NCI-H446 treated with DMSO at 0.1 percent for 48 hours (cell line): ENCODE measurements around the gene FARP1.
"Not testable (repeated sequence)": the region's sequence is repeated elsewhere in the genome, so short reads cannot be mapped to it uniquely, and the experiment has no call there.

ENCODE experiments used
- DNase-seq: peaks from one replicate; lab custom pipeline; 2025; lab: John Stamatoyannopoulos, UW

FARP1 gene

DNA sequence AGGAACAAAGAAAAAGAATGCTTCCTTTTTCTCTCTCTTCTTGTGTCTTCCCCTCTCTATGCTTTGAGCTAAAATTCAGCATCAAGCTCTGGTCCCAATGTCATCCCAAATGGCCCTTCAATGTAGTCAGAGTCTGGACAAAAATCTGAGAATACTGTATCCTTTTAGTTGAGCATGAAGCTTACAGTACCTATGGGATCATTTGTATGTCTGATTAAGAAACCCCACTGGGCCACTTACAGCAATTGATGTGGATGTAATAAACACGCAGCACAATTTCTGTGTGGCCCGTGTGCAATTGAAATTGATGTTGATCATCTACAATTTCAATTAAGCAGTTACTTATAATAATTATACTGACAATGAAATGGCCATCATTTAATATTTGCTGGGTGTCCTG, 223.1 kb downstream of the FARP1 start:
- no peak for DNase-seq

DNA sequence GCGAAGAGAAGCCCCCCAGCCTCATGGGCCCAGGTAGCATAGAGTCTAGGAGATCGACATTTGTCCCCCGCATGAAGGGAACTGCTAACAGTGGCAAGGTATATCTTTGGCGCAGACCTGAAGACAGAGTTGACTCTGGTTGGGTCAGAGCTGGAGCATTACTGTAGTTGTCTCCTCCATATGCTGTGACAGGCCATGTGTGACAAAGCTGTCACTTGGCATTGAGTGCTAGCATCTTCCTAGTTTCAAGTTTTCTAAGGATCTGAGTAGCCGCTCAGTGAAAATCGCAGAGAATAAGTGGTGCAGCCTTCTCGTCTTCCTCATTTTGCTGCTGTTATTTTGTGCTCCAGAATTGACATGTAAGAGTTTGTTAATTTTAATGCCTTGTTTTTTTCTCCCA, 223.5 kb downstream of the FARP1 start:
- no peak for DNase-seq

DNA sequence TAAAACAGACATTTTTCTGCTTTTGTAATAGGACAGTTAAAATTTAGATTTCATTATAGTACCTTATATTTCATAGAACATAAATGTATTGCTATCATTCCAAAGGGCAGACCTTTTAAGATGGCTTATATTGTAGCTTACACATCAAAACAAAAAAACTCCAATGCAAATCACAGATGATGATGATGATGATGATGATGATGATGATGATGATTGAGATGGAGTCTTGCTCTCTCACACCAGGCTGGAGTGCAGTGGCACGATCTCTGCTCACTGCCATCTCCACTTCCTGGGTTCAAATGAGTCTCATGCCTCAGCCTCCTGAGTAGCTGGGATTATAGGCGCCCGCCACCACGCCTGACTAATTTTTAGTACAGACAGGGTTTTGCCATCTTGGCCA, 224.1 kb downstream of the FARP1 start:
- no peak for DNase-seq

DNA sequence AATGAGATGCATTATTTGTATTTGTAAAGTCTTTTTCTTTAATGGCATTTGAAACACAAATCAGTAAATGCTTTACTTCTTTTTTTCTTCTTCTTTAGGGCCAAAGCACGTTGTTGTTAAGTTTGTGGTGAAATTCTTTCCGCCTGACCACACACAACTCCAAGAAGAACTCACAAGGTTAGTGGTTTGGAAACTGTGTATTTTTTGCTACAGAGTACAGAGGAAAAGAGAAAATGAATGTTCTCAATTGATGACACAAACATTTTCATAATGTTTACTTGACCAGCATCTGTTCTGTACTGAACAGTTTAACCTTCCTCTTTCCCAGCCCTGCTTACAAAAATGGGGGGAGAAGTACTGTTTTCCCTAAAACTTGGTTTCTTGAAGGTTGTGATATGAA, 225.1 kb downstream of the FARP1 start:
- no peak for DNase-seq

DNA sequence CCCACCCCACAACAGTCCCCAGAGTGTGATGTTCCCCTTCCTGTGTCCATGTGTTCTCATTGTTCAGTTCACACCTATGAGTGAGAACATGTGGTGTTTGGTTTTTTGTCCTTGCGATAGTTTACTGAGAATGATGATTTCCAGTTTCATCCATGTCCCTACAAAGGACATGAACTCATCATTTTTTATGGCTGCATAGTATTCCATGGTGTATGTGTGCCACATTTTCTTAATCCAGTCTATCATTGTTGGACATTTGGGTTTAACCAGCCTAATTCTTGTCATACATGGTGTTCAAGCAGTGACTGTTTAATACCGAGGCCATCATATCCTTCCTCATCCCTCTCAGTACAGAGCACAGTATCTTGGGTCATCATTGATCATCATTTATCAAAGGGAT, 226.6 kb downstream of the FARP1 start:
- DNase-seq = not testable (repeated sequence)

DNA sequence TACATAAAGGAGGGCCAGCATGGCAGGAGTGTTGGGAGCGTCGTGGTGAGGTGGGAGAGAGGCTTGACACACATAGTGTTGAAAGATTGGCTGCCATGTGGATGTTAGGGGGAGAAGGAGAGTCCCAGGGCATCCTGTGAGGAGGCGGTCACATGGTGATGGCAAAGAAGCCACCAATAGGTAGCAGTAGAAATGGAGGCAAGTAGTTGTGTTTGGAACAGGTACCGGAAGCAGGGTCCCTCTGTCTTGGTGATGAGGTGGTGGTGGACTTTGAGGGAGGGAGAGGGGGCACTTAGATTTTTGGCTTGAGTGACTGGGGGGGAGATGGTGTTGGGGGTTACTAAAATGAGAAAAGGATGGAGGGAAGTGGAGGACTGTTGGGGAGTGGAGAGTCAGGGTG, 227.4 kb downstream of the FARP1 start:
- DNase-seq = no peak

DNA sequence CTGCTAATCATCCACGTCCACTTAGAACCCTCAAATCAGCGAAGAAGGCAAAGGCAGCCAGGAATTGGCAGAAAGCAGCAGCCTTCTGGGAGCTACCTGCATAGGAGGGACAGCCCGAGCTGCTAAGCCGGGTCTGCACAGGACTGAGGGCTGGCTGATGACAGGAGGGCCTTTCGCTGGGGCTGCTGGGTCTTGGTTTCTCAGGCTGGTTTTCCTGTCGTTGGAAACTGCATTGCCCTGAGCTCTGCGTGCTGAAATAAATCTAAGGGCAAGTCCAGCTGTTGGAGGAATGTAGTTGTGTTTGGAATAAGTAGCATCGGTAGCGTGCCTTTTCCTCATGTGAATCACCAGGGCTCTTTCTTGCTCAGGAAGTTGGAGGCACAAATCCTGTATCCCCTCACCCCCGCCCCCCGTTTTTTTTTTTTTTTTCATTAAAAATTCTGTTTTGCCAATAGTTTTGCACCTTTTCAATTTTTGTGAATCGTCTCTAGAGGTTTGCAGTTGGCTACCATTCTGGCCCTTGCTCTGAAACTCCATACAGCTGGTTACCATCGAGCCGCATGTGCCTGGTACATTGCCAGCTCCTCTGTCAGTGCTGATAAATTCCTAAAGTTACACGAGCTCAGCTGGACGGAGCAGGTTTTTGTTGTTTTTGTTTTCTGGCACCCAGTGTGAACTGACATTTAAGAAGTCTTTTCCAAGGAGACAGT, 228.1 kb downstream of the FARP1 start:
- no peak for DNase-seq

DNA sequence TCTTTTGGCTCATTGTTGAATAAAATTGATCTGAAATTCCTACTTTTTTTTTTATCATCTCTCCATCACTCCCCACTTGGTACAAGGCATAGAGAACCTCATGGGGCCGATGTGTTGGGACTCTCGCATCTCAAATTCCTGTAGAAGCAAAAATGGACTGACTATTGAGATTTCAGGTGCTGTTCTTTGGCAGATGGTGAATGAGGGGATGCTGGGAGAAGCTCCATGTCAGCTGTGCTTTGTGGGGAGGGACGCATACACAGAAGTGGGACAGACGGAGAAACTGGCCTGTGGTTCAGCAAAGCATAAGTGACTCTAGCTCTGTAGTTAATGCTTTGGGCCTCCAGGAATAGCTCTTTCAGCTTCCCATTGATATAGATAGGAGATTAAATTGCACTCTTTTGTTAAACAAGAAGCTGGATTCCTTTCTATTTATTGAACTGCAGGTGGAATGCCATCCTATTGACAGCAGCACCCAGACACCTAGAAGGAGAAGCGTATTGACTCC, 228.7 kb downstream of the FARP1 start:
- DNase-seq = no peak

DNA sequence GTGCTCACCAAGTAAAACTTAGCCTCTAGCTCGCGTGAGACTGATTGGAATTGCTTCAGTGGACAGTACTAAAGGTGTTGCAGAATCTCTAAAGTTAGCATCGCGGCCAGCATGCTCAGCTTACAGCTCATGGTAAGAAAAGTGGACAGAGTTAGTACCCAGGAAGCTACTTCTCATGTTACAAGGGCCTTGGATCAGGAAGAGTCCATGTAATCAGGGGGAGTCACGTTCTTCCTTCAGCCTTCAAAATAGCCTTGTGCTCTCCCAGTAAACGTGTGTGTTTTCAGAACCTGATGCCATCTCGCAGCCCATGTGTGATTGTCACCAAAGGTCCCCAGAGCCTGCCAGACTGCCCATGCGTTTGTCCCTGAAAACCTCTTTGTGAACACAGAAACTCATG, 230.0 kb downstream of the FARP1 start:
- DNase-seq = no peak

DNA sequence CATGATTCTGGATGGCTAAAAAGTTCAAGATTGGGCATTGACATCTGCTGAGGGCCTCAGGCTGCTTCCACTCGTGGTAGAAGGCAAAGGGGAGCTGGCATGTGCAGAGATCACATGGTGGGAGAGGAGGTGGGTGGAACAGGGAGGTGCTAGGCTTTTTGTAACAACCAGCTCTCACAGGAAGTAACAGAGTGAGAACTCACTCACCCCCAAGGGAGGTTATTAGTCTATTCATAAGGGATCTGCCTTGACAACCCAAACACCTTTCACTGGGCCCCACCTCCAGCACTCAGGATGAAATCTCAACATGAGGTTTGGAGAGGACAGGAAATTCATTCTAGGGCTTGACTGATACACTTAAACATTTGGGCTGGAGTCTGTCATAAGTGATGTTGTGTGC, 231.9 kb downstream of the FARP1 start:
- no peak for DNase-seq

DNA sequence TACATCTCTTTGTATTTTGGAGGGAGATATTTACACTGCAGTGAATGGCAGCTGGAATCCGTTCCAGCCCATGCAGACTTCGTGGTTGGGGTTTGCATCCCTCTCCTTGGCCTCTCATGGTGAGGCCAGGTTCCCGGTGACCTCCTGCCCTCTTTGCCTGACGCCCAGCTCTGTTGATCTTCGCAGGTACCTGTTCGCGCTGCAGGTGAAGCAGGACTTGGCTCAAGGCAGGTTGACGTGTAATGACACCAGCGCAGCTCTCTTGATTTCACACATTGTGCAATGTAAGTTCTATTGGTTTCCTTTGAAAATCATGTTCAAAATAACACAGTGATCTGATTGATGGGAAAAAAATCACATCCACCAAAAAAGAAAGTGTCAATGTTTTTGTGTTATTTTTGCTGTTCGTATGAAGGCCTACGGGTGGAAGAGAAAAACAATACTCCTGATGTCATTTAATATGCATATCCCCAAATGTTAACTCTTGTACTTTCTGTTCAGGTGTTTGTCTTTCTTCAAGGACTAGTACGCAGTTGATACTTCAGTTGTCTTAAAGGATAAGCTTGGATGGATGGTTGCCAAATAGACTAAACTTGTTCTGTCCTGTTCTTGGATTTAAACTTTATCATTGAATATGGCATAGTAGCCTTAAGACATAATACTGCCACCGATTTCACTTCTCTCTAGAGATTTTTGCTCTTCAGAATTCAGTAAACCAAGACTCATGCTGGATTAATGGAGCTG, 234.9 kb downstream of the FARP1 start:
- no peak for DNase-seq

DNA sequence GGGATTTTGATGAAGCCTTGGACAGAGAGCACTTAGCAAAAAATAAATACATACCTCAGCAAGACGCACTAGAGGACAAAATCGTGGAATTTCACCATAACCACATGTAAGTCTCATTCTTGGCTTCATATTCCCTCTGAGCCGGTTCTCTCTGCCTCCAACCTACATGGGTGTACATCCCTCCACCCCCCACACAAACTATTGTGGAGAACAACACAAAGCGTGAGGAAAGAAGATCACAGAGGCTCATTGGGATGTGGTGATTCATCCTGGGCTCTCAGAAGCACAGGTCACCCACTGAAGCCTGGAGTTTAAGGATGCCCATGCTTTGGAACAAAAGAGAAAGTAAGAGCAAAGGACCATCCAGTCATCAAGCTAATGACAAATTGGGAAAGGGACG, 241.8 kb downstream of the FARP1 start:
- no peak for DNase-seq

DNA sequence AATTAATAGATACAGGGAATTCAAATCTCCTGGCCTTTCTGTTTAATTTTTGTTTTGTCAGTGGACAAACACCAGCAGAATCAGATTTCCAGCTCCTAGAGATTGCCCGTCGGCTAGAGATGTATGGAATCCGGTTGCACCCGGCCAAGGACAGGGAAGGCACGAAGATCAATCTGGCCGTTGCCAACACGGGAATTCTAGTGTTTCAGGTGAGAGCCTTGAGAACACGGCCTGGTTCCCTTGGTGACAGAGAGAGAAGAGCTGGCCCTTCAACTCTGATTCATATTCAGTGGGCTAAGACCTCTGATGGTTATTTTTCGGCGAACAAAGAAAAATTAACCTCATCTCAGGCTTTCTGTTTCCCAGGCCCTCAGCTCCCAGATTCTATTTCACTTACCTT, 242.7 kb downstream of the FARP1 start:
- DNase-seq = no peak

DNA sequence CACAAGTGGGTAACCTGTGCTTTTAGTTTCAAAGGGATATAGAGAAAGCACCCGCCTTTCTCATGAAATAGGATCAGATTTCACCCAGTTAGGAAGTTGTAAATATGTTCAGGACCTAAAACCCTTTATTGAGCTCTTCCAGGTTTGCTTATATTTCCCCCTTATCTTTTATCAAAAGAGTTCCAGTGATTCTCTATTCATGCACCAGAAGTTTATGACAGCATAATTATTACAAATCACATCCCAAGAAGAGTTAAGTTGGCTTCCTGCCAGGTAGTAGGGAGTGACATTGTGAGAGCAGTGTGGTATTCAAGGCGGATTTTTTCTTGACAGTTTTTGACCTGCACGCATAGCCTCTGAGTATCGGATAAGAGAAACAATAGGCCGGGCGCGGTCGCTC, 243.7 kb downstream of the FARP1 start:
- no peak for DNase-seq

DNA sequence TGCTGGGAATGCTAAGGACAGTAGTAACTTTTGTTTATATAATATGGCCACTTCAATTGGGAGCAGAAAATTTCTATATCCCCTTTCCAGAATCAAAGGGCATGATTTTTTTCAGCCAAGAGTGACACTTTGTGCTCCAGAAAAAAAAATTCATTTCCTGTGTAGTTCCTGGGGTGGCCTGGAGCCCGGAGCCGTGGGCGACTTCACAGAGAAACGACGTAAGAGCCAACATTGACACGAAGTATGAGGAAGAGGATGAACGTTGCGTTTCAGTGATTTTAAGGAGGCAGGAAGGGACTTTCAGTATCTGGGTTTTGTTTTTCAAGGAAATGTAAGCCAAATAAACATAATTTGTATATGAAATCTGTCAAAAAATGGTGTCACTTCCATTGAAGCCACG, 246.4 kb downstream of the FARP1 start:
- DNase-seq = no peak

DNA sequence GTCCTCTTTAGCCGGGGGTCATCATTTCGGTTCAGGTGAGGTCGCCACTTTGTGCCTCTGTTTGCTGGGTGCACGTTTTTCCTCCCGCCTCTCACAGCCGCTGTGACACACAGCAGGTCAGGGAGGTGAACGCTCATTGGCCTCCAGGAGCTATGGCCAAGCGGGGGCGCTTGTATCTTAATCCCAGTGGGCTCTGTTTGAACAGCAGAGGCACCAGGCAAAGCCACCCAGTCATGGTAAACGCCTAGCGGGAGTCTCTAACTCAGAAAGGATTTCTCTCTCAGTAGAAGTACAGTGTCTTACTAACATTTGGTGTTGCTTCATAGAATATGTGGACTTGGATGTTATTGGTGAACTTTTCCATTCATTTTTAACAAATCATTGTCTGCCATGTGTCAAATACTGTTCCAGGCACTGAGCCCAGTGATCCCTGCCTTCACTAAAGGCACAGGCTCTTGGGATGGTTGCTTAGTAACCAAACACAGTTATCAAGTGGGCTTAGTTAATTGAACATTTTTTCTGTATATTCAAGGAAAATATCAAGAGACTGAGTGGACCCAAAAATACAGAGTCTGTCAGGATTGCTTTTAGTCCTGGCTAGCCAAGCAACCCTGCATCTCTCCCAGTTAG, 247.3 kb downstream of the FARP1 start:
- no peak for DNase-seq

DNA sequence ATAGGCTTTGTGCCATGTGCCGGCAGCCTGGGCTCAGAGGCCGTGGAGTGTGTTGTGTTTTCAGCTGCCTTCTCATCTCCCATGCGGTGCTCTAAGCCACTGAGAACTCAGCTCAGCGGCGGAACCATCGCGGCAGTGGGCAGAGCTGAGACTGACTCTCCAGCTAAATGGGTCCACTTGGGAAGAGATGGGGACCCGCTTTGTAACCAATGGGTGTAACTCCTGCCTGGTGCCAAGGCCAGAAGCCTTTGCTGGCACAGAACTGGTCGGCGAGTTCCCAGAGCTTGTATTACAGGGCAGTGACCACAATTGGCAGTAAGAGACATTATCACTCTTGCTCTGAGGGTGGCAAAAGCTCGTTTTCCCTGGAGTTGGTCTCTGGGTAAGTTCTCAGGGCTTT, 251.0 kb downstream of the FARP1 start:
- DNase-seq = no peak

DNA sequence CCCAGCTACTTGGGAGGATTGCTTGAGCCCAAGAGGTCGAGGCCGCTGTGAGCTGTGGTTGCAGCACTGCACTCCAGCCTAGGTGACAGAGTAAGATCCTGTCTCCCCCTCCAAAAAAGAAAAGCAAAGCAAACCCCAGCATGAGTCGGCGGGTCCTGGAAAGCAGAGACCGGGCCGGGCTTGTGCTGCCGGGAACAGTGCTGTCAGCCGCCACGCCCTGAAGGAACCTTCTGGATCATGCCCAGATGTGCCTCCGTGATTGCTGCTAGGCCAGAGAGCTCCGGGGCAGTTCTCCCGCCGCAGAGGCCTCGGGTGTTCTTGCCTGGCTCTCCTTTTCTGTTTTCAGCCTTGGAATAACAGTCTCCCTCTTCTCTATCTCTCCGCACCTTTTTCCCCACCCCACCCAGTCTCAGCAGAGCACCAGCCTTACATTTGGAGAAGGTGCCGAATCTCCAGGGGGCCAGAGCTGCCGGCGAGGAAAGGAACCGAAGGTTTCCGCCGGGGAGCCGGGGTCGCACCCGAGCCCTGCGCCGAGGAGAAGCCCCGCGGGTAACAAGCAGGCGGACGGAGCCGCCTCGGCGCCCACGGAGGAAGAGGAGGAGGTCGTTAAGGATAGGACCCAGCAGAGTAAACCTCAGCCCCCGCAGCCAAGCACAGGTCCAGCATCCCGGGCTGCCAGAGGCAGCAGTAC, 252.1 kb downstream of the FARP1 start:
- no peak for DNase-seq

DNA sequence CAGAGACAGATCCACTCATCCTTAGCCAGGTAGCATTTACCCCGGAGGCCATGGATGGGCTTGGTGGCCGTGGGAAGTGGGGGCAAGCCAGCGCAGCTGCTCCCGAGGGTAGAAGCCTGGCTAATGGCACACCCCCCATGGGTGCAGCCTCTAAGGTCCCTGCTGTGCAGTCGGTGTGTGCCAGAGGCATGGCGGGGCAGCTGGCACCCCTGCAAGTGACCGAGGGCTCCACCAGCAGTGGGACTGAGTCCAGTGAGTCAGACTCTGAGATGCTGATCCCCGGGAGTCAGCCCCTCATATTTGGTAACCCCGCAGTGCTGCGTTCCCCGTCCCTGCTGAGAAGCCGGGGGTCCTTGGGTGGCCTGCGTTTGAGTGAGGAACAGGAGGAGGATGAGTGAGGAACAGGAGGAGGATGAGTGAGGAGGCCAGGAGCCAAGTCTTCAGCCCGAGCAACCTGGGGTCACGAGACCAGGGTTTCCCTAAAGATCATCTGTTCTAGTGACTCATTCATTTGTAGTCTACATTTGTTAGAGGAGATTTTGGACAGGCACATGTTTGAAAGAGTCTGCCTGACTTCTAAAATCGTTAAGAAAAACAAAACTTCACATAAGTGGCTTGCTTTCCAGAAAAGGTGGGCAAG, 253.3 kb downstream of the FARP1 start:
- DNase-seq = no peak

DNA sequence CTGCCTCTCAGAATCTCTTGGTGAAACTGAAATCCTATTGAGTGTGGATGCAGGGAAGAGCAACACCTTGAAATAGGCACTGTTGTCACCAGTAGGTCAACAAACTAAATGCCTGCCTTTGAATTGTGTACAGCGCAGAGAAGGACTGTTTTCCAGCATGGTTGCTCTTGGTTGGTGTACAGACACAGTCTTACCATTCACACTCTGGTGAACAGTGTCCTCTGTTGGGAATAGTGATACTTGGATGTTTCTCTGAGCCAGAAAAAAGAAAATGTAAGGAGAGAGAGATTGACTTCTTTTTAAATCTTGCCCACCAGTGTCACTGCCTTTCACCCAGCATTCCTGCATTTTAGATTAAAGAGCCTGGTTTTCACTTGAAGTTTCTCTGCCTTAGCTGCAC, 254.3 kb downstream of the FARP1 start:
- DNase-seq = no peak

DNA sequence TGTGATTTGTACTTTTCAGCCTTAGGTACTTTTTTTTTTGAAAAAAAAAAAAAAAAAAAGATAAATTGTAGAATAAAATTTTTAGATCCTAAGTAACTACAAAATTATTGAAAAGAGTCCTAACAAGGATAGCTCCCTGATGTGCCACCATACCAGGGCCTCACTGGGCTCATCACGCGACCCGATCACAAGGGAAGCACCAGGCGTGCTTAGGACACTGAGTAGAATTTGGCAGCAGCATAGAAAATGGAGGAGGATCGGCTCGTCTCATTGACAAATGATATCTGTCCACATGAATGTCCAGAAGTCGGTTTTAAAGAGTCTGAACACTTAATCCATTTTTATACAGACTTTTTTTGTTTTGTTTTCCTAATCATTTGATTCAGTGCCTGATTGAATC, 255.0 kb downstream of the FARP1 start:
- no peak for DNase-seq

DNA sequence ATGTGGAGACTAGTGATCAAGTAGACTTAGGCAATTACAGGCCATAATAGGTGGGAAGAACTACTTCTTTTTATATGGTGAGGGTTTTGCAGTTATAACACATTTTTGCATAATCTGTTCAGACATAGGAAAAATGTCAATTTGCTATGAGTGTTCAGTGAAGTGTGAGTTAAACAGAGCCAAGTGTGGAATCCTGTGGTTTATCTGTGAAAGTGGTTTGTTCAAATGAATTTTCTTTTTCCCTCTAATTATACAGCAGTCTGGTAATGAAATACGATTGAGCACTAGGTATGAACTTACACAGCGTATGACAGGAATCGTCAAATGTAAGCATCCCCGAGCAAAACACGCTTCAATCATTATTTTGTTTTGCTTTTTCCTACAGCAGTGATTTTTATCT, 255.7 kb downstream of the FARP1 start:
- no peak for DNase-seq
